K562 (cell line): ENCODE data around the gene TLN1.

ENCODE experiments used
- ATF2 ChIP-seq: sonication (generic); formaldehyde crosslinking; IDR thresholded peaks from 2 replicates; pipeline ENCODE4 v1.8.1; 2022; ENCODE audit warnings: missing genetic modification reagents
- BACH1 ChIP-seq: fragments of 200-800 bp; sonication (Bioruptor generic); IDR thresholded peaks from 2 replicates; pipeline ENCODE4 v1.6.1; 2016; ENCODE audit warnings: missing genetic modification characterization, missing compliant biosample characterization
- CHD7 ChIP-seq: fragments of 200-600 bp; sonication (generic); IDR thresholded peaks from one replicate; pipeline ENCODE4 v1.6.1; 2012; ENCODE audit warnings: mild to moderate bottlenecking, low read depth, low read length, inconsistent platforms
- CTCF ChIP-seq, 3 experiments: IDR thresholded peaks in 2 of 3; conservative IDR thresholded peaks in 1 of 3; 2 replicates each; pipeline ENCODE4 v1.5.1; 2011 to 2012; ENCODE audit warnings: low read length in 3 of 3, mild to moderate bottlenecking in 3 of 3, control low read depth in 2 of 3, improper control_type of control experiment in 1 of 3, inconsistent platforms in 1 of 3, low read depth in 1 of 3, mixed read lengths in 1 of 3, moderate library complexity in 1 of 3; ENCODE audit not compliant: insufficient read depth in 2 of 3
- ETV6 ChIP-seq, 3 experiments: fragments of 150-350 bp in 1 of 3; sonication (generic) in 1 of 3; formaldehyde crosslinking in 1 of 3; IDR thresholded peaks; 2 replicates each; pipeline versions ENCODE4 v1.6.1 to v1.8.0; 2014 to 2022; ENCODE audit warnings: borderline replicate concordance in 2 of 3, low read depth in 2 of 3, antibody characterized with exemption in 1 of 3, low read length in 1 of 3, mild to moderate bottlenecking in 1 of 3, missing genetic modification reagents in 1 of 3
- HNRNPH1 ChIP-seq: fragments of 200-400 bp; formaldehyde crosslinking; optimal IDR thresholded peaks from 2 replicates; pipeline ENCODE3; 2017; ENCODE audit warnings: low read depth, mild to moderate bottlenecking, low read length, moderate library complexity
- IRF2 ChIP-seq: sonication (generic); formaldehyde crosslinking; IDR thresholded peaks from 2 replicates; pipeline ENCODE4 v1.8.1; 2022; ENCODE audit warnings: mild to moderate bottlenecking, missing genetic modification reagents
- SIN3A ChIP-seq, 2 experiments: fragments of 150-350 bp in 1 of 2; IDR thresholded peaks; 2 replicates each; pipeline ENCODE4 v1.6.1; 2011 to 2016; ENCODE audit warnings: borderline replicate concordance in 2 of 2, low read depth in 2 of 2, low read length in 2 of 2, mild to moderate bottlenecking in 2 of 2, moderate library complexity in 2 of 2; ENCODE audit not compliant: control insufficient read depth in 1 of 2
- ZFP30 ChIP-seq: fragments of 250-450 bp; sonication (Bioruptor Pico); IDR thresholded peaks from 2 replicates; pipeline ENCODE4 v1.8.0; 2022; ENCODE audit warnings: moderate library complexity, mild to moderate bottlenecking, inconsistent platforms, borderline replicate concordance
- ZNF239 ChIP-seq: fragments of 250-450 bp; sonication (Bioruptor Pico); IDR thresholded peaks from 2 replicates; pipeline ENCODE4 v1.4.0; 2020; ENCODE audit warnings: mild to moderate bottlenecking
- ZNF518B ChIP-seq: fragments of 250-450 bp; sonication (Bioruptor Pico); IDR thresholded peaks from 2 replicates; pipeline ENCODE4 v1.5.0; 2021; ENCODE audit warnings: mild to moderate bottlenecking, moderate library complexity

GRCh38 chr9:35728041-35728971 is 3.7 kb downstream of the TLN1 start:
- TF ChIP-seq ZNF239 (CRISPR knock-in tag) (no peak), ZNF518B (CRISPR knock-in tag) (no peak), SIN3A (IDR thresholded peaks at IDR 0.05; ENCODE audit: borderline replicate concordance in 2 of 2, control insufficient read depth in 1 of 2, low read depth in 2 of 2, low read length in 2 of 2) (no peak), HNRNPH1 (no peak), CTCF (IDR thresholded peaks at IDR 0.05 in 2 of 3, conservative IDR thresholded peaks at IDR 0.05 in 1 of 3; ENCODE audit: insufficient read depth in 2 of 3, low read depth in 1 of 3, low read length in 3 of 3) (no peak), ZFP30 (CRISPR knock-in tag) (no peak), BACH1 (tag) (0 out of 2 replicates have a peak, but pooled peaks have one; percentile 53), IRF2 (CRISPR knock-in tag) (no peak), ATF2 (CRISPR knock-in tag) (no peak), ETV6 (IDR thresholded peaks at IDR 0.05; ENCODE audit: borderline replicate concordance in 1 of 2, low read depth in 2 of 2, low read length in 1 of 2) (no peak), ETV6 (CRISPR knock-in tag; IDR thresholded peaks at IDR 0.05; ENCODE audit: borderline replicate concordance) (no peak), CHD7 (no peak)
